Measurements from ENCODE around the gene DNTT.

DNTT gene

DNA sequence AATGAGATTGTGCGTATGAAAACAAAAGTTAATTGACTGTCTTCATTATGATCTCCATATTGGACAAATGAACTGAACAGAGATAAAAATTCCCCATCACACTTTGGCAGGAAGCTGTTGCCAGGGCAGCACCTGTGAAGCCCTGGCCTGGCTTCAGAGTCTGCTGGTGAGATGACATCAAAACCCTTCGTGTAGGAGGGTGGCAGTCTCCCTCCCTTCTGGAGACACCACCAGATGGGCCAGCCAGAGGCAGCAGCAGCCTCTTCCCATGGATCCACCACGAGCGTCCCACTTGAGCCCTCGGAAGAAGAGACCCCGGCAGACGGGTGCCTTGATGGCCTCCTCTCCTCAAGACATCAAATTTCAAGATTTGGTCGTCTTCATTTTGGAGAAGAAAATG lies at the start of gene DNTT:
Gene DNTT, plus strand, starts transcription at position 205 of the 400 bp plus-strand sequence. Its CDS starts 64 bp downstream, at position 269.
- no peak for DNase-seq

DNA sequence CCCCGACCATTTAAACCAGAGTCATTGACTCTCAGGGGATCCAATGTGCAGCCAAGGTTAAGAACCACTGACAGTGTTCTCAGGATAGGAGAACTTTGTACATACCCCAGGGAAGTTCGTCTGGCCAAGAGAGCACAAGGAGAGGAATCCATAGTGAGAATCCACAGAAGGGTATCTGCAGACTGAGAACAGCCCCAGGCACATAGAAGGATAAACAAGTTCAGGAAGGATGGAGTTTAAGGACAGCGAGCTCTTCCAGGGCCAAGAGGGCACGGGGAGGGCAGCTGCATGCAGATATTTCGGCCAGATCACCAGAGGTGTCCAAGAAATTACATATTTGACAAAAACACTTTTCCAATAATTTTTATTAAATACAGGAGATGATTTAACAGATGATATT lies 49.3 kb upstream of the DNTT start:
- no peak for DNase-seq

DNA sequence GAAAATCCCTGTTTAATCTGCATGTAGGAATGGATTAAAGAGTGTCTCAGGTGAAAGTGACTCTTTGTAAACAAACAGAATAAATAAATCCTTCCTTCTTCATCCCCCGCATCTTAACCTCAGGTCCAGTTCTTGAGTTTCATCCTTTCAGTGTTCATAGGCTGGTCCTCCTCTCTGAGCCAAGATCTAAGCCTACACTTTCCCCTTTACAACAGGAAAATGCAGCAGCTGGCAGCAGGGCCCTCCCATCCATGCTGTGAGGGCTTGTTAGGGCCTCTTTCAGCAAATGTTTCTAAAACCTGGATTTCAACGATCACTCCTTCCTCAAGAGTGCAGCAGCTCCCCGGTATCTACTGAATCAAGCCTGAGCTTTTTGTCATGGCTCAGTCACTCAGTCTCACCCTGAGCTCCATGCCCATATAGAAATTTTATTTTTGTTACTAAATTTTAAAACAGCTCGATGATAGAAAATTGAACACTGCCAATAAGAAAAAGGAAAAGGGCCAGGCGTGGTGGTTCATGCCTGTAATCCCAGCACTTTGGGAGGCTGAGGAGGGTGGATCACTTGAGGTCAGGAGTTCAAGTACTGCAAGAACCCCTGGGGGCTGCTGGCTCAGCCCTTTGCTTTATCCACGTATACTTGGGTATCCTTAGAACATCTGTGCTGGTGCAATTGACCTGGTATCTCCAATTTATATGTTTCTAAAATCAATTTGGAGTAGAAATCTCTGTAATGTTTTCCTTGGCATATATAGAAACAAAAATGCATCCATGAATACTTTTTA lies 48.5 kb upstream of the DNTT start:
- DNase-seq: no peak

DNA sequence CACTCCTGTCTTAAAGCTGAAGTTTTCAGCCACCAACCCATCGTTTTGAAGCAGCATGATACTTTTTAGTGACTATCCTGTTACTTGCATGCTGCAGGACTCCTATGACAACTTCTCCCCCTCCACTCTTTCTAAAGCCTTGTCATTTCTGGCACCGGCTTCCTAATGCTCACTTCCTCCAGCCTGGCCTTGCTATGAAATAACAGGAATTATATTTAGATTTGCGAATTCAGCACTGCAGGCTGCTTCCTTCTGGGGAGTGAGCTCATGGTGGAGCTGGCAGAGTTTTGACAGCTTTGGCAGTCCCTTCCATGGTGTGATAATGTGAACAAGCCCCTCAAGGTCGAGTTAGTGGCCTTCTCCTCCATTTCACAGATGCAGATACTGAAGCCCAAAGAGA lies 46.3 kb upstream of the DNTT start:
- no peak for DNase-seq

DNA sequence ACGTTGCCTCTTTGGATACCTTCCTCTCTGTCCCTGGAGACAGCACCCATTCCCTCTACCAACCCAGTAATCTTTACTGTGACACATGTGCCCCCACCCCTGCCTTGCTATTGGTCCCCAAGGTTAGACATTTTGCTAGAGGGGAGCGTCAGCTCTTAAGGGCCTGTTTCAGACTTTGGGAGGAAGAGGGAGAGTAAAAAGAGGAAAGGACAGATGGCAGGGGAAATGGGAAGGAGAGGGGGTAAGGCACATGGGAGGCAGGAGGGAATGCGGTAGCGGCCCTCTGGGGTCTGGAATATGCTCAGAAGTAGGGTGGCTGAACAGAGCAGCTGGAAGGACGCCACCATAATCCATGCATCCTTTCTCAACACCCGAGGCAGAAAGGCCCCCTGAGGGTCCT lies 45.1 kb upstream of the DNTT start:
- DNase-seq: no peak

DNA sequence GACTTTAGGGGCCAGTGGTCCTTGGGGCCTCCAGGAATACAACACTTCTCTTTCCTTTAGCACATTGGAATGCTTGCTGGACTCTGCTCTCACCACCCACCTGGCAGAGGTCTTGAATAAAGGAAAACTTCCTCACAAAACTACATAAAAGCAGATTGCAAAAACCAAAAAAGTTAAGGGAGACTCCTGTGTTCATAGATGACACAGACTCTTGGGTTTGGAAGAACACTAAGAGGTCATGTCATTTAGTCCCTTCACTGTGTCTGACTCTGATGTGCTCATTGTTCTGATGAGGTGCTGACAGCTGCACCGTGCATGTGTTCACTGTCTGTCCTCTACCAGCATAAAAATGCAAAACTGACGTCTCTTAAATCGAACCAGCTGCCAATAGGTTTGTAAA lies 44.2 kb upstream of the DNTT start:
- DNase-seq: no peak

DNA sequence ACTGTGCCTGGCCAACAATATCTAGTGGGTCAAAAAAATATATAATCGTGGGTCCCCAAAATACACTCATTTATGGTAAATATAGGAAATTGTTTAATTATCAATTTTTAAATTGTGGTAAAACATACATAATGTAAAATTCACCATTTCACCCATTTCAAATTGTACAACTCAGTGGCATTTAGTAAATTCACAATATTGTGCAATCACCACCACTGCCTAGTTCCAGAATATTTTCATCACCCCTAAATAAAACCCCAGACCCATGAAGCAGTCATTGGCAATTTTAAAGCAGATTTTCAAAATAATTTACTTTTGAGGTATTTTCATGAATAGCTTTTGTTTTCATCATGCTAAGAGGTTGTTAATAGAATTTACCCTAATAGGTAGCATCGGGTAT lies 43.1 kb upstream of the DNTT start:
- DNase-seq: no peak

DNA sequence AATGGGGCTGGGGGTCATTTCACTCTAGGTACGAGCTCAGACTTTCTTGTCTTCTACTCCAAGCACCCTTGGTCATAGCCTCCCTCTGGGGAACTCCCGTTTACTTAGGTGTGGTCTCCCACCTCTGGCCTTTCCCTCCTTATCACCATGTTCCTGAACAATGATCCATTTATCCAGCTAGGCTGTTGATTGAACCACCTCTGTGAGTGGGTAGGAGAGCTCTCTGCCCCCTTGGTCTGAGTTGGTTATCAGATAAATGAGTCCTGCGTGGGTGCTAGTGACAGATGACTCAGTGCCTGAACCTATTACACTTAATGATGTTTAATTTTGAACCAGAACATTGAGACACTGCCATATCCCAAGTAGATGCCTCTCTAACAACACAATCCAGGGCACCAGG lies 42.3 kb upstream of the DNTT start:
- no peak for DNase-seq

DNA sequence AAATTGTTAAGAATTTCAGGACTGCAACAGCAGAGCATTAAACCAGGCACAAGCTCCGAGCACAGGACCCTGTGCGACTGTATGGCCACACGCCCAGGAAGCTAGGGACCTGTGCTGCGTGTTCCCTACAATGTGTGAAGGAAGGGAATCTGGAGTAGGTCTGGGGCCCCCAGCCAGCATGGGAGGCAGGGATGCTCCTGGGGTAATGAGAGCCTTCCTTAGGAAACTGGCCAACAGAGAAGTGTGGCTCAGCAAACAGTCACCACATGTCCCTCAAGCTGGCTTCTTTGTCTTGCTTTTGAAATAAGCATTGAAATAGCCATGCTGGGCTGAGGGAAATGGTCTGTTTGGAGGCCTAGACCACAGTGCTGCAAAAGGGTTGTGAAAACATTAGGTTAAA lies 41.1 kb upstream of the DNTT start:
- DNase-seq: no peak

DNA sequence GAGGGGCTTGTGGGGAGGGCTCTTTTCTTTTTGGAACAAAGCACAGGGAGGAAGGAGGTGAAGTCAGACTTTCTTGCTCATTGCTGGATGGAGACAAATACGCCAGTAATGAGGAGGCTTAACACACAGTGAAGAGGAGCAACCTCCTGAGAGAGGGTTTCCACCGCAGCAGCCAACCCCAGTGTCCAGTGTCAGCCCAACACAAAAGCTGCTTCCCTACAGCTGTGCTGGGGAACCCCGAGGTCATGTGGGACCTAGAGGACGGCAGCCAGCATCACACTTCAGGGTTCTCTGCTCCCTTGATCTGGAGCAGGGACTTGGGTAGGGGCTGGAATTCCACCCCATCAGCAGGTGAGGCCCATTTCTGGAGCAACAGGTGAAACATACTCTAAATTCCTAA lies 40.6 kb upstream of the DNTT start:
- no peak for DNase-seq

DNA sequence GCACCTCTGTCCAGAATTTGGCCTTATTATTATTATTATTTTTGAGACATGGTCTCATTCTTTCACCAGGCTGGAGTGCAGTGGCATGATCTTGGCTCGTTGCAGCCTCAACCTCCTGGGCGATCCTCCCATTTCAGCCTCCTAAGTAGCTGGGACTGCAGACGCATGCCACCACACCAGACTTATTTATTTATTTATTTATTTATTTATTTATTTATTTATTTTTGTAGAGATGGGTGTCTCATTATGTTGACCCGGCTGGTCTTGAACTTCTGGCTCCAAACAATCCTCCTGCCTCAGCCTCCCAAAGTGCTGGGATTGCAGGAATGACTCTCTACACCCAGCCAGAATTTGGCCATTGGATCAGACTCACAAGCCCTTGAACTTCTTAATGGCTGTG lies 39.3 kb upstream of the DNTT start:
- no peak for DNase-seq

DNA sequence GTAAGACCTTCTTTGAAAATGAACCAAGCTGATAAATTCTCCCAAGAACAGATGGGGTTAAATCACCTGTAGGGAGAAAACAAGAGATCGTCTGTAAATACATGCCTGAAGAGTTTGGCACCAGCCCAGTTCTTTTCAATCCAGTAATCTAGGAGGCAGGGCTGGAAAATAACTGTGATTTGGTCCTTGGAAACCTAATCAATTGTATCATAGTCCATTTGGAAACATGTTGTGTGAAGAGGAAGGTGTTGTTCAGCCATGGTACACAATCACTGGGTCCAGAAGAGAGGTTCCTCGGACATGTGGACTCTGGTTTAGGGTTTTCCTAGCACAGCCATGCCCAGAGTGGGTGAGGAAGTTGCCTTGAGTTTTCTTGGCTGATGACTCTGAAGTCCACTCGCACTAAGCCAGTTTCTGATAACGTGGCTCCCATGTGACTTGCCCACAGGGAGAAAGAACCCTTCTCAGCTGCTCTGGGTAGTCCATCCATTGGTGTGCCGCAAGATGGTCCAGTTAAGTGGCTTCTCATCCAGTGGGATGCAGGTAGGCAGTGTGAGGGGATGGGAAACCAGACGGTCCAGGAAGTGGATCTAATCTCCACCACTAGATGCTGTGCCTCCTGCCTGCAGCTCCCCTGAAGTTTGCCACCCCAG lies 38.0 kb upstream of the DNTT start:
- DNase-seq: no peak

DNA sequence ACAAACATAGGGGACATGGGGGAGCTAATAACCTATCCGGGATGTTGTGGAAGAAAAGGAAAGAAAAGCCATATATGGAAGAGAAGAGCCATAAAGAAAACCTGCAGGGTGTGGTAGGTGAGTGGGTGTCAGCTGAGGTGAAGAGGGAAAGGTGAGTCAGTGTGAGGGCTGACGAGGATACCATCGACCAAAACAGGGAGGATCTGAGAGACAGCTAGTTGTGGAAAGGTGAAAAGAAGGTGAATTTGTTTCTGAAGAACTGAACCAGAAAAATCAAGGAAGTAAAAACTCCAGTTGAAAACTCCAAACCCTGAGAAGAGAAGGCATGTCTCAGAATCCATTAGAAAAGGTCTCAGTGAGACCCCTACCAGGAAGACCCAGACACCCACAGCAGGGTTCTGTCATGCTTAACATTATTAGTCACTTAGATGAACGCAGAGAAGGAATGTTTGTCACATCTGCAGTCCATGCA lies 37.0 kb upstream of the DNTT start:
- DNase-seq: no peak

DNA sequence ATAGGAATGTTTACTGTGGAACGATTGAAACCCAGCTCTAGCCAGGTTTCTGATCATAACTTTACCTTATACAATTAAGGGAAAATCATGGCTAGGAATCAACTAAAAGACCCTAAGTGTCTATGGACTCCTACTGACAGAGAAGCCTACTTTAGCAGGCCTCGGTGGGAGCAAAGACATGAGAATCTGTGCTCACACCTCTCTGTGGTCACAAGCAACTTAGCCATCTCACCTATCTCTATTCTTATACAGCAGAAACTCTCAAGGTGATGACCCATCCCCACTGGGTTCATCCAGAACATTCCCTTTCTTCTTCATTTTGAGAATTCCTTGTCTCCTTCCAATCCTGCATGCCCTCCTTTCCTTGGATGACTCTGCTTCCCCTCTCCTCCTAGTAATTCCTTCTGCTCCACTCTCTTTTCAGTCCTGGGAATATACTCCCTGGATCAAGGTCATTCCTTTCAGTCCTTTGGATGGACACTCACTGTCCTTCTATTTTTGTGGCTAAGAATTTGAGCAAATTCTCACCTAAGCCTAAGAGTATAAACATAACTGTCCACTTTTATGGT lies 35.8 kb upstream of the DNTT start:
- DNase-seq: no peak

DNA sequence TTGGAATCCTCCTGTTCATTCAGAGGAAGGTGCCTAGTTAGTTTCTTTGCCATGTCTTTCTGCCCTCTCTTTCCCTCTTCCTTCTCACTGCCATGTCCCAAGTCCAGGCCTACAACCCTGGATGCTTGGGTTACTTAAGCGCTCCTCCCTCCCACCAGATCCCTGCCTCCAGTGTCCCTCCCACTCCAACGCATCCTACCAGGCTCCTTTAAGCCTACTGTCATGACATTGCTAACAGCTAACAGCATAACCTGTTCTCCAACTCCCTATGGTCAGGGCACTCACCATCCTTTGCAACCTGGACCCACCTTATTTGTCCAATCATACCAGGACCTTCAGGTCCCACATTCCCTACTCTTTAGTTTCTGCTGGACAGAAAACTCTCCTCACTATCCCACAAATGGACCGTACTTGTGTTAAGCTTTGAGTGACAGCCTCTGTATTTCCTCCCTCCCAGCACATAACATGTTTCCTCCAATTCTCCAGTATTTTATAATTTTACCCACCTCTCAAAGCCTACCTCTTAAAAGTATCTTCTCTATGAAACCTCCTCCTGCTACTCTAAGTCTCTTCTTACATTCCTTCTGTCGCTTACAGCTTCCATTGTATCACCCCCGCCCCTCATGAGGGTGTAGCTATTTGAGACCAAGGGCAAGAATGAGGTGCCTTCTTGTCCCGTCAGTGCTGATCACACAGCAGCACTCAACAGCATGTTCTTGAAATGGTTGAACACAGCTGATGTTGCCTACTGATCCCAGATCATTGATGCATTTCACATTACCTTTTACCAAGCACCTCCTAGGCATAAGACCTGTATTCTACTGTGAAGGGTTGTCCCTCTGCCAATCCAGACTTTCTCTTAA lies 34.6 kb upstream of the DNTT start:
- no peak for DNase-seq

DNA sequence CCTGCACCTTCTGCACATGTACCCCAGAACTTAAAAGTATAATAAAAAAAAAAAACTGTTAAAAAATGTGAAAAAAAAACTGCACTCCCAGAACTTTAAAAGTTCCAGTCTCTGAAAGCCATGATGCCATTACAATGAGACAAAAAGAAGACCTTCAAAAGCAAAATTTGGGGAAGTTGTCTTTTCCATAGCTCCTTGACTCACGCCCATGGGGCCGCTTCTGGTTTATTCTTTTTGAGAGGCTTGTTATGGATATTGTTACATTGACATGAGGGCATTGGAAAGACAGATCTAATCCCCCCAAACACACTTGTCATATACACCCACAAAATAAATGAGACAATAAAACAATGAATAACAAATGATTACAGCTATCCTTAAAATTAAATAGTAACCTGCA lies 33.7 kb upstream of the DNTT start:
- DNase-seq: no peak

DNA sequence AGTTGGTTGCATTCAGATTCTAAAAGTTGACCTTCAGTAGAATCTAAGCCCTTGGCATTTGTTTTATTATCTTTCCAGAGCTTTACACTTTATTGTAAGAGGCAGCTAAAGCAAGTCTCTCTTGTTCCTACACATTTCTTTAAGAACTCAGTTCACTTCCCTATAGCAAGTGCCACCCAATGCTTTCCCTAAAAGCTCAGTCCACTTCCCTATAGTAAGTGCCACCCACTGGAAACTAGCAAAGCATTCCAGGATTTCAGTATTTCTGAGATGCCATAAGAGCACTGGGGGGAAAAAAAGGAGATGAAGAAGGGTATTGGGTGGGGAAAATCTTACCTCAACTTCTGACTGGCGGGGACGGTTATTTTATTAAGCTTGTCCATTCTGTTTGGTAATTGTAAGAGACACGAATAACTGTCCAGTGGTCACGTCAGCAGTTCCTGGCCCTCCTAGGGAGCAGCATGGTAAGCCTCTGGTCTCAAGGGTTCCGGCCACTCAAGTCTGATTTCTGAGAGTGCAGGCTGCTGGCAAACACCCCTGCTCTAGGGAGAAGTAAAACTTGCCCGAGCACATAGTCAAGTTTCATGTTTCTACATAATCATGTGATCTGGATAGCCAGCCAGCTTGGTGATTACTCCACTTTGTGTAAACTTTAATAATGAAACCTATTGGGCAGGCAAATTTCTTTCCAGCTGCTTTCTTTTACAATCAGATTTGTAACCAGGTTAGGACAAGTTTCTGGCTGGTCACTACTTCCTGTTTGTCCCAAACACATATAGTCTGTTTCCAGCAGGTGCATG lies 33.0 kb upstream of the DNTT start, which contains the start of gene BLNK:
Gene BLNK, minus strand, starts transcription at position 554 of the 800 bp plus-strand sequence. Its CDS starts 171 bp downstream, at position 383.
- no peak for DNase-seq

DNA sequence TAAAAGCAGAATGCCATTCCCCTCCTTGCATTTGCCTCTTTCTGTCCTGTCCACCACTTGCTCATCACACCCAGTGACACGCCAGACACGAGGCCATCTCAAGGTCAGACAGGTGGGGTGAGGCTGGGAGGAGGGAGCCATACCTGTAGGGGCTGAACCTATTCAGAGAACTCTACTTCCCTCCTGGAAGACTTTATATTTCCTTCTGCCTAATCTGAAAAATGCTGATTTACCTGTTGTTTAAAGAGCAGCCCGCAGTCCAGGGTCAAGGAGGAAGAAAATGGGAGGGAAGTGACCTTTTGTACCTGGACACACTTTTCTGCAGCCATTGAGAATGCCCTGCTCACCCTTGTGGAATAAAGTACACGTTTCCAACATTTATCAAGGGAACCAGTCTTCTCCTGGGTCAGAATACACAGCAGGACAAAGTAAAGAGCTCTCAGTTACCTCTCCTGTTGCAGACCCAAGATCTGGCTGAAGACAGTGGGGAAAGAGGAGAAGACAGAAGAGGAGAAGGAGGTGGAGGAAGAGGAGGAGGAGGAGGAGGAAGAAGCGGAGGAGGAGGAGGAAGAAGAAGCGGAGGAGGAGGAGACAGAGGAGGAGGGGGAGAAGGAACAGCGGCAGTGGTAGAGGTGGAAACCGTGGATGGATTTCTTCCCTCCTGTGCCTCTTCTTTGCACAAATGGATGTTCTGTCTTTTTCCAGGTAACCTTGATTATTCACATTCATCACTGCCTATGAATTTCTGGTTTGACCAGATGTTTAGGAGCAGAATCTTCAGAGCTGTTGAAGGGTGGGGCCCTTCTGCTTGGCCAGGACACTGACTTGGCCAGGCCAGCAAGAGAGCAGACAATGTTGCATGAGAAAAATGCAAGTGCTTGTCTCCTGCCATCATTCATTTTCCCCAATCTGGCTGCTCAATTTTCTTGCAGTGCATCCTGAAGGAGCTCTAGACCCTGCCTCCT lies 31.6 kb upstream of the DNTT start:
- no peak for DNase-seq

DNA sequence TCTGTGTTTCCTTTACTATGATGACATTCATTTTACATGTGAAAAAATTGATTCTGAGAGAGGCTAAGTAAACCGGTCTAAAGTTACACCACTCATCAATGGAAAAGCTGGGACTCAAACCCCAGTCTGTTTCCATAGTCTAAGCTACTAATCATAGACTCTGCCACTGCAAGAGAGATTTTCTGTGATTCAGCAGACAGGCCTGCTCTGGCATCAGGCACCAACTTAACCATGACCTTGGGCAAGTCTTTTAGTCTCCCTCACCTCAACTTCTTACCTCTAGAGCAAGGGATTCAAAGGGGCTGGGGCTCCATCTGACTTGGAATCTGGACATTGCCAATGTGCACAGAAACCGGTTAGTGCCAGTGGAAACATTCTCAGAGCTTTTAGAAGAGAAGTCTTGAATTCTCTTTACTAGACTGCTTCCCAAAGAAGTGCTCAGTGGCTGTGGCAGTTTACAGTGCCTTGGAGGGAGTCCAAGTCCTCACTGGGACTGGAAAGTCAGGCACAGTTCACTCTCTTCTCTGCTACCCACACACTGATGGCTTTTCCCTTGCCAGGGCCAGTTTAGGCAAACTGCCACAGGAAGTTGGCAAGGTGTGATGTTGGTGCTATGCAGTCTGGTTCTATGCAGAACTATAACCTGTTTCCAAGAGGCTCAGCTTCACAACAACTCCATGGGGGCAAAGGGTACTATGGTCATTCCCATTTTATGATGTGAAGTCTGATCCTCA lies 28.4 kb upstream of the DNTT start:
- no peak for DNase-seq

DNA sequence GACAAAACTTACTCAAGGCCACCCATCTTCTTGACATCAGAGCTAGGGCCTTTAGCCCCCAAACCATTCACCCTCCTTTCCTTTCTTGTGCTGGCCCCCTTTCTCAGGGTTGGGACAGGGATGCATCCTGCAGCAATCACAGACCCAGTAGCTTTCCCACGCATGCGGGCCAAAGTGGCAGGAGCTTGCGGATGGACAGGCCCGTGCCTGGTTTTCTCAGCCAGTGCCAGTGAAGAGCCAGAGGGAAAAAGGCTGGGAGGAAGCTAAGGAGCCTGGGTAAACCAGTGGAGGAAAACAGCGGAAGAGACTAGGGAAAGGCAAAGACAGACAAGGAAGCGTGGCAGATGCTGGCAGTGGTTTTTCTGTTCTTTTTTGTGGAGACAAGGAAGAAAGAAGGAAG lies 27.8 kb upstream of the DNTT start:
- DNase-seq: no peak

All from SHP77 treated with DMSO at 0.1 percent for 48 hours (cell line).